Measurements from ENCODE around the gene LRMDA.

LRMDA gene

GRCh38 chr10:75956624-75957023 is 525.2 kb downstream of the LRMDA start:
- H3K9ac ChIP-seq = no peak overlapping the region
- no peak overlapping the region for H3K4me3 ChIP-seq (IDR thresholded peaks at IDR 0.05; ENCODE audit: insufficient read depth, low read depth, low read length)
- no peaks in the 10 kb centered on the region for H3K79me2 ChIP-seq (ENCODE audit: insufficient read depth, low read depth)
- H3K4me1 ChIP-seq (ENCODE audit: low read depth, poor library complexity, severe bottlenecking) = no peaks in the 10 kb centered on the region
- no peaks in the 10 kb centered on the region for H3K27me3 ChIP-seq (ENCODE audit: insufficient read depth, low read depth)
- no peaks in the 10 kb centered on the region for H4K20me1 ChIP-seq (ENCODE audit: insufficient read depth)
- no peak overlapping the region for H3K27ac ChIP-seq
- H3K36me3 ChIP-seq (ENCODE audit: insufficient read depth) = no peaks in the 10 kb centered on the region
- 0 out of 2 replicates have a peak overlapping the region, but pooled peaks have one; percentile 20 for H2AFZ ChIP-seq (ENCODE audit: low read depth)
- H3K4me2 ChIP-seq = no peak overlapping the region
- TF ChIP-seq, protein P1, sequence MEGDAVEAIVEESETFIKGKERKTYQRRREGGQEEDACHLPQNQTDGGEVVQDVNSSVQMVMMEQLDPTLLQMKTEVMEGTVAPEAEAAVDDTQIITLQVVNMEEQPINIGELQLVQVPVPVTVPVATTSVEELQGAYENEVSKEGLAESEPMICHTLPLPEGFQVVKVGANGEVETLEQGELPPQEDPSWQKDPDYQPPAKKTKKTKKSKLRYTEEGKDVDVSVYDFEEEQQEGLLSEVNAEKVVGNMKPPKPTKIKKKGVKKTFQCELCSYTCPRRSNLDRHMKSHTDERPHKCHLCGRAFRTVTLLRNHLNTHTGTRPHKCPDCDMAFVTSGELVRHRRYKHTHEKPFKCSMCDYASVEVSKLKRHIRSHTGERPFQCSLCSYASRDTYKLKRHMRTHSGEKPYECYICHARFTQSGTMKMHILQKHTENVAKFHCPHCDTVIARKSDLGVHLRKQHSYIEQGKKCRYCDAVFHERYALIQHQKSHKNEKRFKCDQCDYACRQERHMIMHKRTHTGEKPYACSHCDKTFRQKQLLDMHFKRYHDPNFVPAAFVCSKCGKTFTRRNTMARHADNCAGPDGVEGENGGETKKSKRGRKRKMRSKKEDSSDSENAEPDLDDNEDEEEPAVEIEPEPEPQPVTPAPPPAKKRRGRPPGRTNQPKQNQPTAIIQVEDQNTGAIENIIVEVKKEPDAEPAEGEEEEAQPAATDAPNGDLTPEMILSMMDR (conservative IDR thresholded peaks at IDR 0.05; ENCODE audit: low read depth, low read length) = no peak

GRCh38 chr10:75957314-75958120 is 526.1 kb downstream of the LRMDA start:
- Histone ChIP-seq H3K4me3 (IDR thresholded peaks at IDR 0.05; ENCODE audit: insufficient read depth, low read depth, low read length) (no peak overlapping the region), H3K4me1 (ENCODE audit: low read depth, poor library complexity, severe bottlenecking) (no peaks in the 10 kb centered on the region), H3K27me3 (ENCODE audit: insufficient read depth, low read depth) (no peaks in the 10 kb centered on the region), H4K20me1 (ENCODE audit: insufficient read depth) (no peaks in the 10 kb centered on the region), H3K9ac (no peak overlapping the region), H3K27ac (no peak overlapping the region), H3K4me2 (no peak overlapping the region), H3K79me2 (ENCODE audit: insufficient read depth, low read depth) (no peaks in the 10 kb centered on the region), H3K36me3 (ENCODE audit: insufficient read depth) (no peaks in the 10 kb centered on the region), H2AFZ (ENCODE audit: low read depth) (no peak overlapping the region)
- TF ChIP-seq, protein P1 (conservative IDR thresholded peaks at IDR 0.05; ENCODE audit: low read depth, low read length) = no peak

GRCh38 chr10:75959209-75959608 is 527.8 kb downstream of the LRMDA start:
- Histone ChIP-seq H3K4me3 (IDR thresholded peaks at IDR 0.05; ENCODE audit: insufficient read depth, low read depth, low read length) (no peak overlapping the region), H3K9ac (no peak overlapping the region), H2AFZ (ENCODE audit: low read depth) (no peak overlapping the region), H3K4me2 (no peak overlapping the region), H4K20me1 (ENCODE audit: insufficient read depth) (no peaks in the 10 kb centered on the region), H3K4me1 (ENCODE audit: low read depth, poor library complexity, severe bottlenecking) (no peaks in the 10 kb centered on the region), H3K27ac (no peak overlapping the region), H3K27me3 (ENCODE audit: insufficient read depth, low read depth) (no peaks in the 10 kb centered on the region), H3K79me2 (ENCODE audit: insufficient read depth, low read depth) (no peaks in the 10 kb centered on the region), H3K36me3 (ENCODE audit: insufficient read depth) (no peaks in the 10 kb centered on the region)
- TF ChIP-seq, protein P1 (conservative IDR thresholded peaks at IDR 0.05; ENCODE audit: low read depth, low read length) = no peak

- H3K4me2 ChIP-seq = no peak overlapping the region
- no peaks in the 10 kb centered on the region for H3K79me2 ChIP-seq (ENCODE audit: insufficient read depth, low read depth)
- H3K27ac ChIP-seq = no peak overlapping the region
- no peaks in the 10 kb centered on the region for H3K27me3 ChIP-seq (ENCODE audit: insufficient read depth, low read depth)
- H3K4me3 ChIP-seq (IDR thresholded peaks at IDR 0.05; ENCODE audit: insufficient read depth, low read depth, low read length) = no peak overlapping the region
- H3K36me3 ChIP-seq (ENCODE audit: insufficient read depth) = no peaks in the 10 kb centered on the region
- no peaks in the 10 kb centered on the region for H3K4me1 ChIP-seq (ENCODE audit: low read depth, poor library complexity, severe bottlenecking)
- TF ChIP-seq, protein P1 (conservative IDR thresholded peaks at IDR 0.05; ENCODE audit: low read depth, low read length) = no peak
- H2AFZ ChIP-seq (ENCODE audit: low read depth) = no peak overlapping the region
- H4K20me1 ChIP-seq (ENCODE audit: insufficient read depth) = no peaks in the 10 kb centered on the region
- H3K9ac ChIP-seq = no peak overlapping the region
These were observed 528.5 kb downstream of the LRMDA start for GRCh38 chr10:75959912-75960311.
